ENCODE data around the gene NCMAP.

NCMAP gene

DNA sequence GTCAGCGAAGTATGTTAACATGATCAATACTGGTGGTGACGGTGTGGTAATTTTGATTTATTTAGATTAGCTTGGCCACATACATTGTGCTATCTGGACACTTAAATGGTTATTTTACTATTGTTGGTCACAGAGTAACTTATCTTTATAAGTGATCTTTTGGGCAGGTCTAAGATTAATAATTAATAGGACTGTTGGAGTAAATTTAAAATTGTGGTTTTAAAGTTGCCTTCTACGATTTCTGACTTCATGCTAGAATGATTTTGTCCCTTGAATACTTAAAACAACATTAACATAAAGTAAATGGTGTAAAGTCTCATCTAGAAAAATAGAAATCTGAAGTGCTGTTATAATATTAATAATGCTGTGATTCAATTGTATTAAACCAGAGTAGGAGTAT lies 101.9 kb downstream of the NCMAP start:
- Histone ChIP-seq H3K36me3 (ENCODE audit: insufficient read depth, low read length) (peaks cover 98% of the 10 kb centered on the region), H3K79me2 (ENCODE audit: insufficient read depth, low read length) (peaks cover 8% of the 10 kb centered on the region), H2AFZ (ENCODE audit: low read length) (no peak overlapping the region), H4K20me1 (ENCODE audit: insufficient read depth, low read length) (no peaks in the 10 kb centered on the region), H3K4me2 (ENCODE audit: low read length) (no peak overlapping the region), H3K9me3 (ENCODE audit: low read length) (no peaks in the 10 kb centered on the region), H3F3A (ENCODE audit: insufficient read depth, low read length) (no peaks in the 10 kb centered on the region), H3K27me3 (ENCODE audit: insufficient read depth, low read length) (no peaks in the 10 kb centered on the region), H3K9me2 (ENCODE audit: low read depth, low read length) (no peaks in the 10 kb centered on the region), H3K27ac (ENCODE audit: low read depth, low read length, poor library complexity, severe bottlenecking) (no peak overlapping the region), H3K4me1 (ENCODE audit: insufficient read depth, low read length, severe bottlenecking) (no peaks in the 10 kb centered on the region), H3K9ac (ENCODE audit: low read length) (no peak overlapping the region), H3K4me3 (ENCODE audit: low read depth, low read length, poor library complexity, severe bottlenecking) (no peak overlapping the region)
- TF ChIP-seq, protein P1, sequence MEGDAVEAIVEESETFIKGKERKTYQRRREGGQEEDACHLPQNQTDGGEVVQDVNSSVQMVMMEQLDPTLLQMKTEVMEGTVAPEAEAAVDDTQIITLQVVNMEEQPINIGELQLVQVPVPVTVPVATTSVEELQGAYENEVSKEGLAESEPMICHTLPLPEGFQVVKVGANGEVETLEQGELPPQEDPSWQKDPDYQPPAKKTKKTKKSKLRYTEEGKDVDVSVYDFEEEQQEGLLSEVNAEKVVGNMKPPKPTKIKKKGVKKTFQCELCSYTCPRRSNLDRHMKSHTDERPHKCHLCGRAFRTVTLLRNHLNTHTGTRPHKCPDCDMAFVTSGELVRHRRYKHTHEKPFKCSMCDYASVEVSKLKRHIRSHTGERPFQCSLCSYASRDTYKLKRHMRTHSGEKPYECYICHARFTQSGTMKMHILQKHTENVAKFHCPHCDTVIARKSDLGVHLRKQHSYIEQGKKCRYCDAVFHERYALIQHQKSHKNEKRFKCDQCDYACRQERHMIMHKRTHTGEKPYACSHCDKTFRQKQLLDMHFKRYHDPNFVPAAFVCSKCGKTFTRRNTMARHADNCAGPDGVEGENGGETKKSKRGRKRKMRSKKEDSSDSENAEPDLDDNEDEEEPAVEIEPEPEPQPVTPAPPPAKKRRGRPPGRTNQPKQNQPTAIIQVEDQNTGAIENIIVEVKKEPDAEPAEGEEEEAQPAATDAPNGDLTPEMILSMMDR (IDR thresholded peaks at IDR 0.05; ENCODE audit: low read length), result no peak
- no peak for TF ChIP-seq EZH2 (IDR thresholded peaks at IDR 0.05; ENCODE audit: borderline replicate concordance, low read length)
